ENCODE measurements around the gene NT5E.

Gene NT5E

GRCh38 chr6:85460921-85461797 is 11.3 kb downstream of the NT5E start:
- H3K4me3 ChIP-seq (ENCODE audit: low read length): no peak overlapping the region
- H3K9ac ChIP-seq (ENCODE audit: low read depth, low read length): no peak overlapping the region
- H3K27me3 ChIP-seq (ENCODE audit: insufficient read depth, low read length): no peaks in the 10 kb centered on the region
- no peak overlapping the region for H3K27ac ChIP-seq (ENCODE audit: low read depth, low read length)
- no peaks in the 10 kb centered on the region for H3K9me3 ChIP-seq (ENCODE audit: insufficient read depth, low read depth, low read length)
- H3K4me1 ChIP-seq (ENCODE audit: insufficient read depth, low read length): peaks cover 30% of the 10 kb centered on the region
- WGBS: 89% methylated on average over 4 of the region's 4 CpGs
- H3K36me3 ChIP-seq (ENCODE audit: insufficient read depth, low read length): no peaks in the 10 kb centered on the region

- H3K27ac ChIP-seq (ENCODE audit: low read depth, low read length): no peak overlapping the region
- H3K4me1 ChIP-seq (ENCODE audit: insufficient read depth, low read length): peaks cover 30% of the 10 kb centered on the region
- no peaks in the 10 kb centered on the region for H3K27me3 ChIP-seq (ENCODE audit: insufficient read depth, low read length)
- H3K9ac ChIP-seq (ENCODE audit: low read depth, low read length): no peak overlapping the region
- H3K4me3 ChIP-seq (ENCODE audit: low read length): no peak overlapping the region
- WGBS: 93% methylated on average over 4 of the region's 4 CpGs
- no peaks in the 10 kb centered on the region for H3K9me3 ChIP-seq (ENCODE audit: insufficient read depth, low read depth, low read length)
- H3K36me3 ChIP-seq (ENCODE audit: insufficient read depth, low read length): no peaks in the 10 kb centered on the region
Measured at GRCh38 chr6:85461798-85462170, 11.9 kb downstream of the NT5E start.

DNA sequence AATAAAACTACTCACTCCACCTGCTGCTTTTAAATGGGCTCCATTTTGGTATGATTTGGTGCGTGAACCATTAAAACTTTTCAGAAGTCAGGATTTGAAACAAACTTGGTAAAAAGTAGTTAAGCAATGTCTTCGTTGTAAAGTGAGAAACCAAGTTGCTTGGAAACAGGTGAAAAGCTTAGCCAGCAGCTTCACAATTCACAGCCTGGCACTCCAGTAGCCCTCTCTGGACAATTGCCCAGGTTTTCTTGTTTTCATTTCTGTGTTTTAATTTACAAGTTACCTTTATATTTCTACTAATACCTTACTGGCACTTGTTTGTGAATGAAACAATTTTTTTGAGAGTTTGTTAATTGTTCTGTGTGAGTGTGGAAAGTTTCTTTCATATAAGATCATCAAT is 12.8 kb downstream of the NT5E start:
- Histone ChIP-seq H3K9me3 (ENCODE audit: insufficient read depth, low read depth, low read length) (no peaks in the 10 kb centered on the region), H3K27ac (ENCODE audit: low read depth, low read length) (no peak overlapping the region)
- WGBS: 96% methylated on average over 2 of the region's 2 CpGs

DNA sequence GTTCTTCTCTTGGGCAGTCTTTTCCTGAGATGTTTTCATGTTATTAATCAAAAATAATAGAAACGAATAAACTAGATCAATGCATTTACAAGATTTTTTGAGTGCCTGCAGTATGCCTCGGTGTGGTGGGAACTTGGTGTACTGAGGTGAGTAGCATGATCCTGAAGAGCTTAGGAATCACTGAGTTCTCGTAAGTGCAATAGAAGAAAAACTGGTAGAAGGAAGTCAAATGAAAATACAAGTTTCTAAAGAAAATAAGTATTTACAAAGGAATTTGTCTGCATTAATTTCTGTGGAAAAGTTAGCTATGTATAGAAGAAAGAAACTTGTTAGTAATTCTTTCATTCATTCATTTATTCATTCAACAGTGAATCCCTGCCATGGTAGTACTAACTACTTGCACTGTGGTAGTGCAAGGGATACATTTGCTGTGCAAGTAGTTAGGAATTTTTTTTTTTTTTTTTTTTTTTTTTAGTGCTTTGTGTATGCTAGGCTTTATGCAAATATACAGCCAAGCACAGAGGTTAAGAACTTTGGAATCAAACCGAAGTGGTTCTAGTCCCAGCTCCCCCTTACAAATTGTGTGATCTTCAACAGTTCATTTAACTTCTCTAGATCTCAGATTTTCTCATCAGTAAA is 13.9 kb downstream of the NT5E start:
- Histone ChIP-seq H3K9ac (ENCODE audit: low read depth, low read length) (no peak overlapping the region), H3K27ac (ENCODE audit: low read depth, low read length) (no peak overlapping the region), H3K27me3 (ENCODE audit: insufficient read depth, low read length) (no peaks in the 10 kb centered on the region), H3K36me3 (ENCODE audit: insufficient read depth, low read length) (no peaks in the 10 kb centered on the region), H3K9me3 (ENCODE audit: insufficient read depth, low read depth, low read length) (no peaks in the 10 kb centered on the region), H3K4me3 (ENCODE audit: low read length) (no peak overlapping the region), H3K4me1 (ENCODE audit: insufficient read depth, low read length) (peaks cover 25% of the 10 kb centered on the region)
- WGBS: 90% methylated on average over 4 of the region's 4 CpGs

More for the DNA sequence above, 12.8 kb downstream of the NT5E start:
- H3K9ac ChIP-seq (ENCODE audit: low read depth, low read length): no peak overlapping the region
- no peaks in the 10 kb centered on the region for H3K36me3 ChIP-seq (ENCODE audit: insufficient read depth, low read length)
- peaks cover 30% of the 10 kb centered on the region for H3K4me1 ChIP-seq (ENCODE audit: insufficient read depth, low read length)
- no peaks in the 10 kb centered on the region for H3K27me3 ChIP-seq (ENCODE audit: insufficient read depth, low read length)
- H3K4me3 ChIP-seq (ENCODE audit: low read length): no peak overlapping the region

- H3K27me3 ChIP-seq (ENCODE audit: insufficient read depth, low read length): no peaks in the 10 kb centered on the region
- H3K4me1 ChIP-seq (ENCODE audit: insufficient read depth, low read length): peaks cover 20% of the 10 kb centered on the region
- no peak overlapping the region for H3K4me3 ChIP-seq (ENCODE audit: low read length)
- H3K9ac ChIP-seq (ENCODE audit: low read depth, low read length): no peak overlapping the region
- H3K36me3 ChIP-seq (ENCODE audit: insufficient read depth, low read length): no peaks in the 10 kb centered on the region
- no peak overlapping the region for H3K27ac ChIP-seq (ENCODE audit: low read depth, low read length)
- 78% methylated on average over 4 of the region's 4 CpGs for WGBS
- no peaks in the 10 kb centered on the region for H3K9me3 ChIP-seq (ENCODE audit: insufficient read depth, low read depth, low read length)
Measured at GRCh38 chr6:85464260-85464644, 14.4 kb downstream of the NT5E start.

GRCh38 chr6:85464722-85465150 is 14.9 kb downstream of the NT5E start:
- H3K4me1 ChIP-seq (ENCODE audit: insufficient read depth, low read length): peaks cover 15% of the 10 kb centered on the region
- H3K9me3 ChIP-seq (ENCODE audit: insufficient read depth, low read depth, low read length): no peaks in the 10 kb centered on the region
- H3K27ac ChIP-seq (ENCODE audit: low read depth, low read length): no peak overlapping the region
- no peak overlapping the region for H3K4me3 ChIP-seq (ENCODE audit: low read length)
- no peak overlapping the region for H3K9ac ChIP-seq (ENCODE audit: low read depth, low read length)
- H3K27me3 ChIP-seq (ENCODE audit: insufficient read depth, low read length): no peaks in the 10 kb centered on the region
- no peaks in the 10 kb centered on the region for H3K36me3 ChIP-seq (ENCODE audit: insufficient read depth, low read length)
- 80% methylated on average over 3 of the region's 4 CpGs for WGBS

DNA sequence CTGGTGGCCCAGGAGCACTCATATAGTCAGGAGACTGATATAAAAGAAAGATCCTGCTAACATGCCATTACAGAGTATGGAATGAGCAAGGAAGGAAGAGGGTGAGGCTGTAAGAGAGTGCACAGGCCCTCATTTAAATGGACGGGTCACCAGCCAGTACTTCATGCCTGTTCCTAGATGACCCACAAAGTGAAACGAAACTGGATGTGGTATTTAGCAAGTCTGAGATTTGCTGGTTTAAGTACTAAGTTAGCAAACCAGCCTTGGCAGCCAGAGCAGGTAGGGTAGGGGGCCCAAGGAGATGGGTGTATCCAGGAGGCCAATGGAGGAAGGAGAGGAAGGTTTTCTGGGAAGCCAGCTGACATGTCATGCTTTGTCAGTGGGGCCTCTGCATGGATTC is 15.9 kb downstream of the NT5E start:
- H3K9ac ChIP-seq (ENCODE audit: low read depth, low read length): no peak overlapping the region
- peaks cover 6% of the 10 kb centered on the region; the same call in 1 of the 2 replicates for H3K4me1 ChIP-seq (ENCODE audit: insufficient read depth, low read length)
- no peaks in the 10 kb centered on the region for H3K27me3 ChIP-seq (ENCODE audit: insufficient read depth, low read length)
- no peaks in the 10 kb centered on the region for H3K36me3 ChIP-seq (ENCODE audit: insufficient read depth, low read length)
- no peak overlapping the region for H3K4me3 ChIP-seq (ENCODE audit: low read length)
- 89% methylated on average over 2 of the region's 2 CpGs for WGBS
- H3K27ac ChIP-seq (ENCODE audit: low read depth, low read length): no peak overlapping the region
- no peaks in the 10 kb centered on the region for H3K9me3 ChIP-seq (ENCODE audit: insufficient read depth, low read depth, low read length)

DNA sequence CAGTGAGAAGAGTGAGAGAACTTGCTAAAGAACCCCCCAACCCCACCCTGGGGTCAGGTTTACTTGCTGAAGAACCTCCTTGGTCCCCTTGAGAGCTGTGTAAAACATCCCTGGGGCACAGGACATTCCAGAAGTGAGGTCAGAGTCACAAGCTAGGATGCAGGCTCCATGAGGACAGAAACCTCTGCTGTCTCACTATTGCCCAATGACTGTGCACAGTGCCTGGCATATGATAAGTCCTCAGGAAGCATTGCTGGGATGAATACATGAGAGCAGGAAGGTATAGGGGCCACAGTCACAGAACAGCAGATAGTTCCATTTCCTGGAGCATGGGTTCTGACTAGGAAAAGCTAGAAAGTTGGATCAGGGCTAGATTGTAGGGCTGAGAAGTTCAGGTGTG is 18.4 kb downstream of the NT5E start:
- Histone ChIP-seq H3K9ac (ENCODE audit: low read depth, low read length) (no peak overlapping the region), H3K27ac (ENCODE audit: low read depth, low read length) (no peak overlapping the region), H3K27me3 (ENCODE audit: insufficient read depth, low read length) (no peaks in the 10 kb centered on the region), H3K4me1 (ENCODE audit: insufficient read depth, low read length) (no peaks in the 10 kb centered on the region), H3K9me3 (ENCODE audit: insufficient read depth, low read depth, low read length) (no peaks in the 10 kb centered on the region), H3K36me3 (ENCODE audit: insufficient read depth, low read length) (no peaks in the 10 kb centered on the region), H3K4me3 (ENCODE audit: low read length) (no peak overlapping the region)

DNA sequence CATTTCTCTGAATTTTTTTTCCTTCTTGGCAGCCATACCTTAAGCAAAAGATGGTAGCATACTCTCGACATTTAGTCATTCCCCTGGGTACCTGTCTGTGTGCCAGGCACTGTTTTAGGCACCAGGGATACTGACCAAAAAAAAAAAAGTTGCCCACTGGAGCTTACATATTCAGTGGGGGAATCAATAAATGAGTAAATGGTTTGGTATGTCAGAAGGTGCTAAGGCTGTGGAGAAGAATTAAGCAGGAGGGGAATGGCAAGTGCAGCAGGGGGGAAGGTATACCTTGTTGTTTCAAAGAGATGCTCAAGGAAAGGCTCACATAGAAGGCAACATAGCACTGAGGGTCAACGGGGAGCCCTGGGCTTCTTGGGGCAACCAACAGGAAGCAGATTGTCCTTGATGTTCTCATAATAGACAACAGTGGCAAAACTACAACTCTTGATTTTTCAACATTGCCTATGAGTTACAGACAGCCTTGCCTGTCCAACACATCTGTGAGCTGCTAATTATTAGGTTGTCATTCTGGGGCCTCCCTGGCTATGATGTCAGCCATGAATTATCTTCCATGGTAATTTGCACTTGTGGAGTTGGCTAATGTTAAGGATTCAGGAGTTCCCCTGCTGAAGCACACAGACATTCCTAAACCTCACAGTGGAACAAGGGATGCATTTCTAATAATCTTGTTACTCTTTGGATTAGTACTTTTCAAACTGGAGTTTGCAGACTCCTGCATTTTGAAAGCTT is 19.6 kb downstream of the NT5E start:
- Histone ChIP-seq H3K9me3 (ENCODE audit: insufficient read depth, low read depth, low read length) (no peaks in the 10 kb centered on the region), H3K4me3 (ENCODE audit: low read length) (no peak overlapping the region), H3K27ac (ENCODE audit: low read depth, low read length) (no peak overlapping the region), H3K27me3 (ENCODE audit: insufficient read depth, low read length) (no peaks in the 10 kb centered on the region), H3K36me3 (ENCODE audit: insufficient read depth, low read length) (no peaks in the 10 kb centered on the region), H3K4me1 (ENCODE audit: insufficient read depth, low read length) (no peaks in the 10 kb centered on the region), H3K9ac (ENCODE audit: low read depth, low read length) (no peak overlapping the region)
- 75% methylated on average over 2 of the region's 2 CpGs for WGBS

DNA sequence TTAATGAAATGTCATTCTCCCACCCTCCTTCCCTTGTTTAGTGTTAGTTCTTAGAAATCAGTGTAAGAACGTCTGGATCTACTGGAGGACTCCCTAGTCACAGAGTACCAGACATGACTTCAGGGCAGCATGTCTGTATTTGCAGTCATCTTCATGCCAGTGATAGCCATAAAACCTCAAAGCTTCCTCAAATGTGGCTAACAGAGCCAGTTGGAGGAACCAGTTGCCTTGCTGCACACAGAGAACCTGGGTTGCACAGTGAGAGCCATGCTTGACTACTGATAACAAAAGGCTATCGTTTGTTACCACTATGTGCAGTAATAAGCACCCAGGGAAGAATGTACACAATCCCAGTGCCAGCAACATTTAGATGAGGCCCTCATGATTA is 20.1 kb downstream of the NT5E start:
- Histone ChIP-seq H3K9ac (ENCODE audit: low read depth, low read length) (no peak overlapping the region), H3K27ac (ENCODE audit: low read depth, low read length) (no peak overlapping the region), H3K27me3 (ENCODE audit: insufficient read depth, low read length) (no peaks in the 10 kb centered on the region), H3K4me3 (ENCODE audit: low read length) (no peak overlapping the region), H3K36me3 (ENCODE audit: insufficient read depth, low read length) (no peaks in the 10 kb centered on the region), H3K9me3 (ENCODE audit: insufficient read depth, low read depth, low read length) (no peaks in the 10 kb centered on the region), H3K4me1 (ENCODE audit: insufficient read depth, low read length) (no peaks in the 10 kb centered on the region)
- 85% methylated on average over 2 of the region's 2 CpGs for WGBS

GRCh38 chr6:85472744-85473143 is 22.9 kb downstream of the NT5E start:
- Histone ChIP-seq H3K9ac (ENCODE audit: low read depth, low read length) (no peak overlapping the region), H3K27ac (ENCODE audit: low read depth, low read length) (no peak overlapping the region), H3K4me1 (ENCODE audit: insufficient read depth, low read length) (no peaks in the 10 kb centered on the region), H3K4me3 (ENCODE audit: low read length) (no peak overlapping the region), H3K9me3 (ENCODE audit: insufficient read depth, low read depth, low read length) (peaks cover 7% of the 10 kb centered on the region; the same call in 1 of the 2 replicates), H3K27me3 (ENCODE audit: insufficient read depth, low read length) (no peaks in the 10 kb centered on the region), H3K36me3 (ENCODE audit: insufficient read depth, low read length) (no peaks in the 10 kb centered on the region)
- 94% methylated on average over 1 of the region's 1 CpG for WGBS

Data from HUES64 (cell line).